Measurements from ENCODE around the gene ALDH8A1.

DNA sequence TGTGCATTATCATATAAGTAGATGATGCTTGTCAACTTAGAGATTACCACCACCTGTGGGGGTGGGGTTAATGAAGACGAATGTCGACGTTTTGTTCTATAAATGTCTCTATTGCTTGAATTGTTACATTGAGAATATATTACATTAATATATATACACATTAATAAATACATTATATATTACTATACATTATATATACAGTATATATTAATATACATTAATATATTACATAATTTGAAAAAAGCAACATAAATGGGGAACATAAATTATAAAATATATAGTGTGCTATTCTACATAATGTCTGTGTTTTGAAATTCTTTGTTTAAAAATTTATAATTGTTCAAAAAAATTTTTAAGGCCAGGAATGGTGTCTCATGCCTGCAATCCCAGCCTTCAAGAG lies 81.1 kb downstream of the ALDH8A1 start:
- TF ChIP-seq, protein P1, sequence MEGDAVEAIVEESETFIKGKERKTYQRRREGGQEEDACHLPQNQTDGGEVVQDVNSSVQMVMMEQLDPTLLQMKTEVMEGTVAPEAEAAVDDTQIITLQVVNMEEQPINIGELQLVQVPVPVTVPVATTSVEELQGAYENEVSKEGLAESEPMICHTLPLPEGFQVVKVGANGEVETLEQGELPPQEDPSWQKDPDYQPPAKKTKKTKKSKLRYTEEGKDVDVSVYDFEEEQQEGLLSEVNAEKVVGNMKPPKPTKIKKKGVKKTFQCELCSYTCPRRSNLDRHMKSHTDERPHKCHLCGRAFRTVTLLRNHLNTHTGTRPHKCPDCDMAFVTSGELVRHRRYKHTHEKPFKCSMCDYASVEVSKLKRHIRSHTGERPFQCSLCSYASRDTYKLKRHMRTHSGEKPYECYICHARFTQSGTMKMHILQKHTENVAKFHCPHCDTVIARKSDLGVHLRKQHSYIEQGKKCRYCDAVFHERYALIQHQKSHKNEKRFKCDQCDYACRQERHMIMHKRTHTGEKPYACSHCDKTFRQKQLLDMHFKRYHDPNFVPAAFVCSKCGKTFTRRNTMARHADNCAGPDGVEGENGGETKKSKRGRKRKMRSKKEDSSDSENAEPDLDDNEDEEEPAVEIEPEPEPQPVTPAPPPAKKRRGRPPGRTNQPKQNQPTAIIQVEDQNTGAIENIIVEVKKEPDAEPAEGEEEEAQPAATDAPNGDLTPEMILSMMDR (conservative IDR thresholded peaks at IDR 0.05; ENCODE audit: low read length): no peak
- TF ChIP-seq EZH2phosphoT487 (IDR thresholded peaks at IDR 0.05; ENCODE audit: borderline replicate concordance): no peak

Measured in Loucy (cell line).